Calu3 (cell line): ENCODE data around the gene NEO1. TPM values are rescaled to one million over a fixed set of nuclear protein-coding genes. Genes with fewer than 3 reads are reported as not detected.

ENCODE experiments used
- BruUV-seq: library from RNA; stranded (reverse); fragments of 400-500 nt; replicated peaks from 2 replicates; lab custom pipeline; 2021; lab: Mats Ljungman, UMichigan
- CTCF ChIA-PET: fragments of 300-600 bp; sonication (Branson Sonifier 250); formaldehyde crosslinking; loops from one replicate; lab custom pipeline; 2022; ENCODE audit warnings: antibody characterized with exemption; lab: Charles Lee
- DNase-seq: peaks from one replicate; pipeline ENCODE4 v3.0.0; 2022
- H3K27ac Mint-ChIP-seq: one replicate; pipeline ENCODE4 v1.8.0; 2022; ENCODE audit warnings: mixed read lengths; ENCODE audit not compliant: unreplicated experiment
- H3K27me3 Mint-ChIP-seq: one replicate; pipeline ENCODE4 v1.8.0; 2022; ENCODE audit warnings: mixed read lengths; ENCODE audit not compliant: unreplicated experiment
- H3K36me3 Mint-ChIP-seq: one replicate; pipeline ENCODE4 v1.8.0; 2022; ENCODE audit warnings: mild to moderate bottlenecking, moderate library complexity, mixed read lengths; ENCODE audit not compliant: insufficient read depth, unreplicated experiment
- H3K4me1 Mint-ChIP-seq: one replicate; pipeline ENCODE4 v1.8.0; 2022; ENCODE audit warnings: mild to moderate bottlenecking, low read depth, mixed read lengths; ENCODE audit not compliant: unreplicated experiment
- H3K4me3 Mint-ChIP-seq: one replicate; pipeline ENCODE4 v1.8.0; 2022; ENCODE audit warnings: mild to moderate bottlenecking, low read depth, moderate library complexity, mixed read lengths; ENCODE audit not compliant: unreplicated experiment
- H3K9me3 Mint-ChIP-seq: one replicate; pipeline ENCODE4 v1.8.0; 2022; ENCODE audit warnings: low read depth, mixed read lengths; ENCODE audit not compliant: unreplicated experiment
- intact Hi-C: fragments of 100-400 bp; cut with micrococcal nuclease; formaldehyde crosslinking; loops from one replicate; pipeline ENCODE4 v1.10.0; 2022; ENCODE audit not compliant: unreplicated experiment
- total RNA-seq: library from RNA; stranded (reverse); gene quantifications from 2 replicates; pipeline ENCODE4 v1.2.3, GENCODE V29; 2022
- TF ChIP-seq, protein P1 (sequence below): fragments of 200-600 bp; IDR thresholded peaks from one replicate; pipeline ENCODE4 v1.8.0; 2022; ENCODE audit warnings: antibody characterized with exemption; ENCODE audit not compliant: unreplicated experiment

NEO1 gene
- total RNA-seq, 1 experiment from 2014 or later: 20.4 TPM

DNA sequence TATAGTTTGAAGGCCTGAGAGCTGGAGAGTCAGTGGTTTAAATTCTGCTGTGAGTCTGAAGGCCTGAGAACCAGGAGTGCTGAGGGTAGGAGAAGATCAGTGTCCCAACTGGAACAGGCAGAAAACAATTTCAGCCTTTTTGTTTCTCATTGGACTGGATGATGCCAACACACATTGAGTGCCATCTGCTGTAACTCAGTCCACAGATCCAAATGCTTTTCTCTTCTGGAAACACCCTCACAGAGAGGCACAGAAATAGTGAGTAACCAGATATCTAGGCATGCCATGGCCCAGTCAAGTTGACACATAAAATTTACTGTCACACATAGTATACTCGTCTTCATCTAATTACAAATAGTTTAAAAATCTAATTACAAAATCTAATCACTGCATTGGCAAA, 100.8 kb downstream of the NEO1 start:
- TF ChIP-seq, protein P1, sequence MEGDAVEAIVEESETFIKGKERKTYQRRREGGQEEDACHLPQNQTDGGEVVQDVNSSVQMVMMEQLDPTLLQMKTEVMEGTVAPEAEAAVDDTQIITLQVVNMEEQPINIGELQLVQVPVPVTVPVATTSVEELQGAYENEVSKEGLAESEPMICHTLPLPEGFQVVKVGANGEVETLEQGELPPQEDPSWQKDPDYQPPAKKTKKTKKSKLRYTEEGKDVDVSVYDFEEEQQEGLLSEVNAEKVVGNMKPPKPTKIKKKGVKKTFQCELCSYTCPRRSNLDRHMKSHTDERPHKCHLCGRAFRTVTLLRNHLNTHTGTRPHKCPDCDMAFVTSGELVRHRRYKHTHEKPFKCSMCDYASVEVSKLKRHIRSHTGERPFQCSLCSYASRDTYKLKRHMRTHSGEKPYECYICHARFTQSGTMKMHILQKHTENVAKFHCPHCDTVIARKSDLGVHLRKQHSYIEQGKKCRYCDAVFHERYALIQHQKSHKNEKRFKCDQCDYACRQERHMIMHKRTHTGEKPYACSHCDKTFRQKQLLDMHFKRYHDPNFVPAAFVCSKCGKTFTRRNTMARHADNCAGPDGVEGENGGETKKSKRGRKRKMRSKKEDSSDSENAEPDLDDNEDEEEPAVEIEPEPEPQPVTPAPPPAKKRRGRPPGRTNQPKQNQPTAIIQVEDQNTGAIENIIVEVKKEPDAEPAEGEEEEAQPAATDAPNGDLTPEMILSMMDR: no peak
- DNase-seq: no peak
- H3K9me3 Mint-ChIP-seq: peaks cover 7% of the 10 kb centered on the region
- no peak overlapping the region for H3K27ac Mint-ChIP-seq
- H3K4me1 Mint-ChIP-seq: no peaks in the 10 kb centered on the region
- H3K36me3 Mint-ChIP-seq: no peaks in the 10 kb centered on the region
- H3K27me3 Mint-ChIP-seq: no peaks in the 10 kb centered on the region
- CTCF ChIA-PET: no interaction called here
- BruUV-seq: no TSS peak
- no peak overlapping the region for H3K4me3 Mint-ChIP-seq
- intact Hi-C loops: no loop called here

DNA sequence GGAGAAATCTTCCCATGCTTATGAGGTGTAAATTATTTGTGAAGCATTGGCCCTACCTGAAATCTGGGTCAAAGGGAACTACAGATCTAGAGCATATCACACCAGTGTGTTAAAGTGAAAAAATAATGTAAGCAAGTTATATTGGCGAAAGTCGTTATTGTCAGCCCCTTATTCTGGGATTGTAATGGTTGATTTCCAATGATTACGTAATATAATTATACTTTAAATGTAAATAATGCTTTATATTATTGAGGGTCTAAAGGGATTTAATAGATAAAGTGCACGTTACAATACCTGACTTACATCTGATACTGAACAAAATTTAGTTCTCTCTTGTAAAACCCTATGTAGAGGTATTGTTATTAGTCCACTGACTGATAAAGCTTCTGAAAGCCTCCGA, 101.2 kb downstream of the NEO1 start:
- intact Hi-C loops: no loop called here
- DNase-seq: no peak
- BruUV-seq: no TSS peak
- H3K27me3 Mint-ChIP-seq: no peaks in the 10 kb centered on the region
- TF ChIP-seq, protein P1: no peak
- peaks cover 7% of the 10 kb centered on the region for H3K9me3 Mint-ChIP-seq
- H3K27ac Mint-ChIP-seq: no peak overlapping the region
- CTCF ChIA-PET: no interaction called here
- no peaks in the 10 kb centered on the region for H3K4me1 Mint-ChIP-seq
- no peaks in the 10 kb centered on the region for H3K36me3 Mint-ChIP-seq
- H3K4me3 Mint-ChIP-seq: no peak overlapping the region

DNA sequence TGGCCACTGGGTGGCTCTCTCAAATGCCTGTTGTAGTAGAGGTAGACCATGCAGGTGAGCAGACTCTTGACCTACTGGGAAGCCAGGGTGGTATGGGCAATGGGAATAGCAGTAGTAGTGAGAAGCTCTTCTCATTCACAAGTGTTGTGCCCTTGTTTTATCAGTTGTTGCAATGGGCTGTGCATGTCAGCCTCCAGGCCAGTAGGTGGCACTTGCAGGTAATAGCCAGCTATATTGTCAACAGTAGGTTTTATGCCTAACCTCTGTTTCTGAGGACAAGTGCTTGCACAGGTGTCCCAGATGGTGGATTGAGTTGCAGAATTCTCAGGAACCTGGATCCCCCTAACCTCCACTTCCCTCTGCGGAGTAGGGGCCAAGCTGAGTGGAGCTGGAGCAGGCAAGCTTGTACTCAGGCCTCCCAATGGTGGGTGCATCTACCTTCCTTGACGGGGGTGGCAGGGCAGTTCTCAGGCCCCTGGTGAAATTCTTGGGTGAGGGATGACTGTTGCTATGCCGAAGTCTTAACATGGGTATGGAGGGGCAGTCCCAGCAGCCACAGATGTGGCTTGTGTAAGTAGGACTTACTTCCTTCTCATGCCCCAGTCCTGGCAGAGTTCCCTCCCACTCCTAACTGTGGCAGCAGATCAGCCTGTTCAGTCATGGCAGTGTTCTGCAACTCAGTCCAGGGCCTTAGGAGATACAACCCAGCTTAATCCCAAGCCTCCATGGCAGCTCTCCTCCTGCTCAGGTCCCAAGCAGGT, 104.3 kb downstream of the NEO1 start:
- DNase-seq: no peak
- Mint-ChIP-seq H3K4me1 (no peaks in the 10 kb centered on the region), H3K27ac (no peak overlapping the region), H3K4me3 (no peak overlapping the region), H3K27me3 (no peaks in the 10 kb centered on the region), H3K9me3 (peaks cover 7% of the 10 kb centered on the region), H3K36me3 (no peaks in the 10 kb centered on the region)
- CTCF ChIA-PET: no interaction called here
- TF ChIP-seq, protein P1: no peak
- no TSS peak for BruUV-seq
- intact Hi-C loops: no loop called here

DNA sequence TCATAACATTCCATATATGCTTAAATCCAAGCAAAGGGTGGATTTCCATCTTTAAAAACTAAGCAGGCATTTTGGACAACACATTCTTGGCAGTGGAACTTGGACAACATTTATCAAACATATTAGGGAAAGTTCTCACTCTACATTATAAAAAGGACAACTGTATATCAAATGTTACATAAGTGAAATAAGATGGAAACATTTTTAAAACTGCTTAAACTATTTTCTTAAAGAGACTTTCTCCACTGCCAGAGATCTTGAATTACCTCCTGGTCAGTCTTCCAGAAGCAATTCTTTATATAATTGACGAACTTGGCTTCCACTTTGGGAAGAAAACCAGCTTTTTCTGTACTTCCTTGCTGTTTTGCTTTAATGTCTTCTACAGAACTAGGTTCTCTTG, 109.3 kb downstream of the NEO1 start:
- no peak overlapping the region for H3K4me3 Mint-ChIP-seq
- CTCF ChIA-PET: no interaction called here
- TF ChIP-seq, protein P1: no peak
- H3K9me3 Mint-ChIP-seq: peaks cover 11% of the 10 kb centered on the region
- H3K4me1 Mint-ChIP-seq: no peaks in the 10 kb centered on the region
- H3K27me3 Mint-ChIP-seq: no peaks in the 10 kb centered on the region
- peaks cover 5% of the 10 kb centered on the region for H3K36me3 Mint-ChIP-seq
- no peak for DNase-seq
- BruUV-seq: no TSS peak
- H3K27ac Mint-ChIP-seq: no peak overlapping the region
- intact Hi-C loops: no loop called here
